Cardiac septum (tissue), 1 donor: Measurements from ENCODE around the gene TXNL1. TPM values are rescaled to one million over a fixed set of nuclear protein-coding genes. Genes with fewer than 3 reads are reported as not detected.
"Not testable (repeated sequence)": the region's sequence is repeated elsewhere in the genome, so short reads cannot be mapped to it uniquely, and the experiment has no call there.

Experiments used
- DNase-seq: peaks from one replicate; pipeline ENCODE4 v3.0.0-alpha.2; 2020; ENCODE audit warnings: low spot score
- intact Hi-C: fragments of 100-400 bp; cut with DNase I; formaldehyde crosslinking; loops from one replicate; pipeline ENCODE4 v1.14.0; 2022
- total RNA-seq: library from RNA; stranded (reverse); fragmentation: NEBNext Ultra II Directional; extraction: Animal tissue kit (Norgen Biotek cat#: 25700); gene quantifications from one replicate; pipeline ENCODE4 v1.2.1, GENCODE V29; 2021
- donor health status: DM: no; HTN: no; CAD: no.

Gene TXNL1
- total RNA-seq, 1 donor from 2014 or later: 68.3 TPM

DNA sequence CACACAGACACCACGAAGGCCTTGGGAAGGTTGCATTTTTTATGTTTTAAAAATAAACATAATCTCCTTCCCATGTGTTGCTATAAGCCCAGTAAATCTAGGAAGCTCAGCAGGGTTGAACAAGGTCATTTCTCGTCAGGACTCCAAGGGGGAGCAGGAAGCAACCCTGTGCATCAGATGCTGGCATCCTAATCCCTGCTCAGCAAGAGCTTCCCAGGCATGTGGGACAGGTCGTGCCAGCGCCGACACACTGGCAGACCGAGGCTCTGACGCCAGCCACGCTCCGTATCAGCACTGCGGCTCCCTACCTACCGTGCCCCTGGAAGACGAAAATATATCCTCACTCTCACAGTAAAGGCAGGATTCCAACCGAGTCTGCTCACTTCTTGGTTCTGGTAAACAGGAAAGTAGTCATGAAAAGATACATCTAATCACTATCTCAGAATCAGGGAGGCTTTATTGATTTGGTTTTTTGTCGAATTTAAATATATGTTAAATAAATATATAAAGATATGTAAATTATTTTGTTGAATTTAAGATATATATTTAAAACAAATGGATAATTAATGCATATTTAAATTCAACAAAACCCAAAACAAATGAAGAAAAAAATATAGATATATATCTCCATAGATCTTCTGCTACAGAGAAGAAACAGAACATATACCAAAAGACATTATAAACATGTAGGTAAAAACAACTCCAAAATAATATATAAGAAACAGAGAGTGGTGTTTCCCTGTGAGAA lies 61.4 kb downstream of the TXNL1 start:
- intact Hi-C loops: loop anchor here (5.0 to 10.0 kb wide), 8 partner anchors 462 to 1482 kb away; partner anchors contain the start of gene TCF4
- DNase-seq: peak; percentile 78

DNA sequence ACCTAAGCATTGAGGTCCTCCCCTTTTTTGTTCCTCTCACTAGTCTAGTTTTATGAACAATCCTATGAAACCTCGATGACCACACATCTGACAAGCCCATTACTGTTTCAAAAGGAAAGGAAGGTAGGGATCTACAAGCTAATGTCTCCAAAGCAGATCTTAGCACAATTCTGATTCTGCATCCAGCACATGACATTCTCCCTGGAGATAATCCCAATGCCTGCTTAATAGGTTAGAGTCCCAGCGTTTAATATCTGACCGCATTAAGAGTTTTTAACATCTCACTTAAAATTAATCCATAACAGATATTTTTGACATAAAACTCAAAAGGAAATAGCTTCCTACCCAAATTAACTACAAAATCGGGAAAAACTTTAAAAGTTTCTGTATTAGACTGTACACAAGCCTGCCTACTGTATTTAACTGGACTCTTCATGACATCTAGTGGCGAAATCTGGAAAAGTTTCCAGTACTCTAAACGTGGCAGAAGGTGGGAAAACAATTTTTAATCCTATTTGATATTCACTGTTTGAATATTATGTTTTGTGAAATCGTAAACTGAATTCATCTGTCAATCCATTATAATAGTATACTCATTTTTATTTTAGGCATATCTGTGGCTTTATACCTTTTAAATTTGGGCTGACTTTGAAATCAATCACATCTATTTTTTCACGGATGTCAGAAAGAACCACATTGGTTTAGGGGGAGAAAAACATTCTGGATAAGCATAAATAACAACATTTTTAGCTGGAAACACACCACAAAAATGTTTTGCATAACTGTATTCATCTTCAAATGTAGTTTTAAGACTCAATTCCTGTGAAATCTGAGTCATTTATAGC lies 62.4 kb downstream of the TXNL1 start:
- intact Hi-C loops: loop anchor here (5.0 to 10.0 kb wide), 8 partner anchors 461 to 1481 kb away; partner anchors contain the start of gene TCF4
- DNase-seq: no peak

GRCh38 chr18:56574861-56575260 lies 63.5 kb downstream of the TXNL1 start:
- DNase-seq: no peak
- intact Hi-C loops: loop anchor here (5.0 to 10.0 kb wide), 8 partner anchors 460 to 1480 kb away; partner anchors contain the start of gene TCF4

- DNase-seq: not testable (repeated sequence)
- intact Hi-C loops: loop anchor here (10.0 kb wide), 6 partner anchors 457 to 1477 kb away; partner anchors contain the start of gene TCF4
Measured at GRCh38 chr18:56572267-56572666, 66.1 kb downstream of the TXNL1 start.

- no peak for DNase-seq
- intact Hi-C loops: loop anchor here (10.0 kb wide), 6 partner anchors 456 to 1476 kb away; partner anchors contain the start of gene TCF4
Measured at GRCh38 chr18:56570978-56571377, 67.4 kb downstream of the TXNL1 start.

- intact Hi-C loops: no loop called here
- DNase-seq: no peak
Measured at GRCh38 chr18:56569416-56569815, 69.0 kb downstream of the TXNL1 start.

DNA sequence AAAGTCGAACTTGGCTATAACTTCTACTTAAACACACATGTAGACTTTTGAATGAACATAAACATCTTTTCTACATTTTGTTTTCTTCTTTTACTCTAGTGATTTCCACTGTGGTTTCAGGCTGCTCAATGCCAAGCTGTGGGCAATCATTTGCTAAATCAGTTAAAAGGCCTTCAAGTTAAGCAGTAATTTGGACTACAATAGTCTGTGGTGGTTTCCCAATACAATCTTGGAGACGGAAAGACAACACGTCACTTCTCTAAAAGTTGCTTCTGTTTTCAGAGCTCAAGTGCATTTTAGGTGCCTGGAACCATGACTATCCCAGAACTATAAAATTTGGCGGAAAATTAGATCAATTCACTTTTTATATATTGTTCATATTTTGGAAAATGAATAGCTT lies 69.4 kb downstream of the TXNL1 start:
- intact Hi-C loops: no loop called here
- DNase-seq: no peak

DNA sequence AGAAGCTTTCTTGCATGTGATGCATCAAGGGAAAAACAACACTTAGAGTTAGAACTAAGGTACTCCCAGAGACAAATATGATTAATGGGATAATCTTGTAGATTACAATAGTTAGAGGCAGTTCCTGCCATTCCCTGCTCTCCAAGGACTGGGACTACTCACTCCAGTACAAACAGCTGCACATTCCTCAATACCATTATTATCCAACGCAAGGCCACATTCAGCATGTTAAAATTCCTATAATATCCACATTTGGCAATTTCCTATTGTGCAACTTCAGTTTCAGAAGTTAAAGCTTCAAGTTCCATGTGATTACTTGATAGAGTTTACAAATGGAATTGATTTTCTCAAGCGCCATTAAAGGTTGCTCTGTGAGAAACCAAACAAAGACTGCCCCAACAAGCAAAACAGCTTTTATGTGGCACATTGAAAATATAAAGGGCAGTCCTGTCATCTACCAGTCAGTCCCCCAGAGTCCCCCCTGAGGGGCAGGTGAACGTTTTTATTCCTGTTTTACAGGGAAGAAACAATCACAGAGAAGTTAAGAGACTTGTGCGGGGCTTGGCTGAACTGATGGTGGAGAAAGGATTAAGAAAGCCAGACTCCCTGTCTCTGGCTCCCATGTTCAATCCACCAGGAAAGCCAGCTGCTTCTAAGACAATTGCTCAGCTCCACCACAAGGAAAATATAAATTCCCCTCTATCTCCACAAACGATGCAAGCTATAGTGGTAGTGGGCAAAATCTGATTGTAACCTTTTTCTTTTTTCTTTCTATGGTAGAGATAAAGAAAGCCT lies 72.6 kb downstream of the TXNL1 start:
- DNase-seq: no peak
- intact Hi-C loops: no loop called here

- intact Hi-C loops: no loop called here
- no peak for DNase-seq
Measured at GRCh38 chr18:56565046-56565445, 73.3 kb downstream of the TXNL1 start.

GRCh38 chr18:56563568-56563967 lies 74.8 kb downstream of the TXNL1 start:
- DNase-seq: no peak
- intact Hi-C loops: no loop called here

- DNase-seq: no peak
- intact Hi-C loops: no loop called here
Measured at GRCh38 chr18:56562479-56562878, 75.9 kb downstream of the TXNL1 start.

DNA sequence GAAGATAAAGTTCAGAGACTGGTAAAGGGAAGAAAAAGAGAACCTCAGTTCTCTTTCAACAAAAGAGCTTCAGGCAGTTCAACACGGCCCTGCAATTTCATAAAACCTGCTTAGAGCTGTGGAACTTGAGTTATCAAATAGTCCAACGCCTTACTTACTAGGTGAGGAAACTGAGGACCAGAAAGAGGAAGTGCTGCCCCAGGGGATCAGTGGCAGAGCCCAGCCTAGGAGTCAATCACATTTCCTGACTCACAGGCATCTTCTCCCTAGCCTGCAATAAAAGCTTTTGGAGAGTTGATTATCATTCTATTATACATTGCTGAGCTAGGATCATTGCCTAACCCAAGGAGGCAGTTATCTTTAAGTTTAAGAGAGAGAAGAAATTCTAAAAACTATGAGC lies 77.4 kb downstream of the TXNL1 start:
- DNase-seq: no peak
- intact Hi-C loops: no loop called here

- intact Hi-C loops: no loop called here
- no peak for DNase-seq
Measured at GRCh38 chr18:56559044-56559443, 79.3 kb downstream of the TXNL1 start.

DNA sequence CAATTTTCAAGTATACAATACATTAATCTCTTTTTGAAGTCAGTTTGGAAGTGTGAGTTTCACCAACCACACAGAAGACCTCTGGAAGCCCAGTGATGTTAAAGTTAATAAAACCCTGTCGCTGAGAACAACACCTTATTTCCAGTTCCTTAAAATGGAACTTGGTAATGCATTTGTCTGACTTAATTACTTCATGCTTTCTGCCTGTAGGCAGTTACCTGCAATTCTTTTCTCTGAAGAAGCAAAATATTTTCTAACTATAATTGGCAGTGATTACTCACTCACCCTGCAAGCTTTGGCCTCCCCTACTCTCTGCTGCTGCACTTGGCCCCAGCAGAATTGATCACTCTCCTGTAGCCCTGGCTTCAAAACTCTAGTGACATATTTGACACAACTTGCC lies 81.5 kb downstream of the TXNL1 start:
- intact Hi-C loops: no loop called here
- no peak for DNase-seq

GRCh38 chr18:56550121-56550520 lies 88.3 kb downstream of the TXNL1 start:
- DNase-seq: no peak
- intact Hi-C loops: no loop called here

Other genes starting within 250 kb of the TXNL1 start
- 28.0 TPM for gene WDR7, start 12.8 kb upstream of the TXNL1 start, total RNA-seq